ENCODE results near the gene NCAPD3.

The NCAPD3 gene

DNA sequence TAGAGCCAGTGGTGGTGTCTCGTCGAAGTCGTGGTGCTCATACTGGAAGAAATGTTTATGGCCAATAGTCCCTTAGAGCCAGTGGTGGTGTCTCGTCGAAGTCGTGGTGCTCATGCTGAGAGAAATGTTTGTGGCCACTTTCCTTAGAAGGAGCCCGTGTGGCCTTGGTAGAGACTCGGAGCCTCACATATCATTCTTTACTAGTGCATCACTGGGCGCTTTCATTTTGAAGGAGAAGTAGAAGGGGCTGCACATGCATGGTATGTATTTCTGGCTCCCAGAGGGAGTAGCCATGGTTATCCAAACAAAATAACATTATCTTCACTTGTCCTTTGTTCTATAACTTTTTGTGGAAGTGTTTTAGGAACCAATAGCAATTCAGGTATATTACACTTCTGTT lies 85.4 kb downstream of the NCAPD3 start:
- TF ChIP-seq NFIC (IDR thresholded peaks at IDR 0.05) (no peak), CREB1 (IDR thresholded peaks at IDR 0.05; ENCODE audit: low read depth) (no peak), EGR1 (IDR thresholded peaks at IDR 0.05) (no peak), EP300 (IDR thresholded peaks at IDR 0.05; ENCODE audit: borderline replicate concordance) (no peak), ZBTB7A (IDR thresholded peaks at IDR 0.05; ENCODE audit: low read depth) (no peak), CEBPB (IDR thresholded peaks at IDR 0.05) (no peak), FOXM1 (IDR thresholded peaks at IDR 0.05; ENCODE audit: borderline replicate concordance, low read depth) (no peak)
- TF ChIP-seq, protein P1, sequence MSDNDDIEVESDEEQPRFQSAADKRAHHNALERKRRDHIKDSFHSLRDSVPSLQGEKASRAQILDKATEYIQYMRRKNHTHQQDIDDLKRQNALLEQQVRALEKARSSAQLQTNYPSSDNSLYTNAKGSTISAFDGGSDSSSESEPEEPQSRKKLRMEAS (IDR thresholded peaks at IDR 0.05), result no peak
- TF ChIP-seq, protein P2, sequence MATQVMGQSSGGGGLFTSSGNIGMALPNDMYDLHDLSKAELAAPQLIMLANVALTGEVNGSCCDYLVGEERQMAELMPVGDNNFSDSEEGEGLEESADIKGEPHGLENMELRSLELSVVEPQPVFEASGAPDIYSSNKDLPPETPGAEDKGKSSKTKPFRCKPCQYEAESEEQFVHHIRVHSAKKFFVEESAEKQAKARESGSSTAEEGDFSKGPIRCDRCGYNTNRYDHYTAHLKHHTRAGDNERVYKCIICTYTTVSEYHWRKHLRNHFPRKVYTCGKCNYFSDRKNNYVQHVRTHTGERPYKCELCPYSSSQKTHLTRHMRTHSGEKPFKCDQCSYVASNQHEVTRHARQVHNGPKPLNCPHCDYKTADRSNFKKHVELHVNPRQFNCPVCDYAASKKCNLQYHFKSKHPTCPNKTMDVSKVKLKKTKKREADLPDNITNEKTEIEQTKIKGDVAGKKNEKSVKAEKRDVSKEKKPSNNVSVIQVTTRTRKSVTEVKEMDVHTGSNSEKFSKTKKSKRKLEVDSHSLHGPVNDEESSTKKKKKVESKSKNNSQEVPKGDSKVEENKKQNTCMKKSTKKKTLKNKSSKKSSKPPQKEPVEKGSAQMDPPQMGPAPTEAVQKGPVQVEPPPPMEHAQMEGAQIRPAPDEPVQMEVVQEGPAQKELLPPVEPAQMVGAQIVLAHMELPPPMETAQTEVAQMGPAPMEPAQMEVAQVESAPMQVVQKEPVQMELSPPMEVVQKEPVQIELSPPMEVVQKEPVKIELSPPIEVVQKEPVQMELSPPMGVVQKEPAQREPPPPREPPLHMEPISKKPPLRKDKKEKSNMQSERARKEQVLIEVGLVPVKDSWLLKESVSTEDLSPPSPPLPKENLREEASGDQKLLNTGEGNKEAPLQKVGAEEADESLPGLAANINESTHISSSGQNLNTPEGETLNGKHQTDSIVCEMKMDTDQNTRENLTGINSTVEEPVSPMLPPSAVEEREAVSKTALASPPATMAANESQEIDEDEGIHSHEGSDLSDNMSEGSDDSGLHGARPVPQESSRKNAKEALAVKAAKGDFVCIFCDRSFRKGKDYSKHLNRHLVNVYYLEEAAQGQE (IDR thresholded peaks at IDR 0.05; ENCODE audit: low read depth), result no peak

DNA sequence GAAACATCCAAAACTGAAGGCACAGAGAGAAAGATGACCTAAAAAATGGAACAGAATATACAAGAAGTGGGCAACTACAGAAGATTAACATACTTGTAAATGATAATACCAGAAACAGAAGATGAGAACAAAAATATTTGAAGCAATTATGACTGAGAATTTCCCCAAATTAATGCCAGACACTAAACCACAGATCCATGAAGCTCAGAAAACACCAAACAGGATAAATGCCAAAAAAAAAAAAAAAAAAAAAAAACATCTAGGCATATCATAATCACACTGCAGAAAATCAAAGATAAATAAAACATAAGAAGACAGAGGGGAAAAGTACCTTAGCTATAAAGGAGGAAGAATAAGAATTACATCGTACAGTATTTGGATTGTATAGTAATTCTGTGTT lies 89.6 kb downstream of the NCAPD3 start:
- TF ChIP-seq, protein P3, sequence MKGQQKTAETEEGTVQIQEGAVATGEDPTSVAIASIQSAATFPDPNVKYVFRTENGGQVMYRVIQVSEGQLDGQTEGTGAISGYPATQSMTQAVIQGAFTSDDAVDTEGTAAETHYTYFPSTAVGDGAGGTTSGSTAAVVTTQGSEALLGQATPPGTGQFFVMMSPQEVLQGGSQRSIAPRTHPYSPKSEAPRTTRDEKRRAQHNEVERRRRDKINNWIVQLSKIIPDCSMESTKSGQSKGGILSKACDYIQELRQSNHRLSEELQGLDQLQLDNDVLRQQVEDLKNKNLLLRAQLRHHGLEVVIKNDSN (IDR thresholded peaks at IDR 0.05), result no peak
- TF ChIP-seq ZBTB7A (IDR thresholded peaks at IDR 0.05; ENCODE audit: low read depth) (no peak), RAD21 (IDR thresholded peaks at IDR 0.05; ENCODE audit: low read depth) (no peak), CEBPB (IDR thresholded peaks at IDR 0.05) (no peak), TEAD4 (IDR thresholded peaks at IDR 0.05) (no peak), EP300 (IDR thresholded peaks at IDR 0.05; ENCODE audit: borderline replicate concordance) (no peak), CREB1 (IDR thresholded peaks at IDR 0.05; ENCODE audit: low read depth) (no peak), FOXM1 (IDR thresholded peaks at IDR 0.05; ENCODE audit: borderline replicate concordance, low read depth) (no peak), TCF12 (IDR thresholded peaks at IDR 0.05; ENCODE audit: low read depth) (no peak), TAF1 (IDR thresholded peaks at IDR 0.05; ENCODE audit: low read depth) (no peak), YY1 (IDR thresholded peaks at IDR 0.05; ENCODE audit: low read depth) (no peak), EGR1 (IDR thresholded peaks at IDR 0.05) (no peak), NFIC (IDR thresholded peaks at IDR 0.05) (no peak)
- TF ChIP-seq, protein P1 (IDR thresholded peaks at IDR 0.05), result no peak
- TF ChIP-seq, protein P2 (IDR thresholded peaks at IDR 0.05; ENCODE audit: low read depth), result no peak

DNA sequence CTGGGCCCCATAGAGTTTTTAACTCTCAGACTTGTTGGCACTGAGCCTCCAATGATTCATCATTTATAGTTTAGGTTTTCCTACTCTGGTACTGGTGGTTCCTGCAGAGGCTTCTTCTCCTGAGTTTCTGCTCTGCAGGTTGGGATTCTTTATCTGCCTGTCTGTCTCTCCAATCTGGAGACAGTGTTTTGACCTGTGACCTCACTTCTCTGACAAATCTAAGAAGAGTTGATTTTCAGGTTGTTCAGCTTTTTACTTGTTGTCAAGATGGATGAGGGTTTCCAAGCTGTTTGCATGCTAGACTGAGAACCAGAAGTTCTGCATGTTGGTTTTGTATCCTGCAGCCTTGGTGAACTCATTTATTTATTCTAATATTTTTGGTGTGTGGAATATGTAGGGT lies 91.0 kb downstream of the NCAPD3 start:
- TF ChIP-seq, protein P2 (IDR thresholded peaks at IDR 0.05; ENCODE audit: low read depth), result no peak
- no peak for TF ChIP-seq CREB1 (IDR thresholded peaks at IDR 0.05; ENCODE audit: low read depth)
- TF ChIP-seq, protein P3 (IDR thresholded peaks at IDR 0.05), result no peak
- no peak for TF ChIP-seq TCF12 (IDR thresholded peaks at IDR 0.05; ENCODE audit: low read depth)
- no peak for TF ChIP-seq YY1 (IDR thresholded peaks at IDR 0.05; ENCODE audit: low read depth)

DNA sequence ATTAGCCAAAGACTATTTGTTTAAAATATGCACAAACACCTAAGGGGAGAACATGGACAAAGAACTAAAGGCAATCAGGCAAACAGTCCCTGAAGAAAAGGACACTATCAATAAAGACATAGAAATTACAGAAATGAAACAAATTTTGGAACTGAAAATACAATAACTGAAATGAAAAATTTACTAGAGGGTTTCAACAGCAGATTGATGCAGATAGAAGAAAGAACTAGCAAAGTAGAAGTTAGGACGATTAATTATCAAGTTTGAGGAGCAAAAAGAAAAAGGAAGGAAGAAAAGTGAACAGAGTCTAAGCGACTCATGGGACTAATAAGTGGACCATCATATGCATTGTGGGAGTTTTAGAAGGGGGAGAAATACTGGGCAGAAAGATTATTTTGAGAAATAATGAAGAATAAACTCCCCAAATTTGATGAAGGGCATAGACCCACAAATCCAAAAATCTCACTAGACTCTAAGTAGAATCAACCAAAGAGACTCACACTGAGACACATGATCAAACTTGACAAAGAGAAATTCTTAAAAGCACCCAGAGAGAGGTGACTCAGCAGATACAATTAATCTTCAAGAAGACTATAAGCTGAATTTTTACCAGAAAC lies 92.0 kb downstream of the NCAPD3 start:
- TF ChIP-seq YY1 (IDR thresholded peaks at IDR 0.05; ENCODE audit: low read depth), result no peak
- TF ChIP-seq CEBPB (IDR thresholded peaks at IDR 0.05), result no peak
- no peak for TF ChIP-seq RAD21 (IDR thresholded peaks at IDR 0.05; ENCODE audit: low read depth)
- TF ChIP-seq, protein P1 (IDR thresholded peaks at IDR 0.05), result no peak
- TF ChIP-seq, protein P3 (IDR thresholded peaks at IDR 0.05), result no peak
- TF ChIP-seq FOXM1 (IDR thresholded peaks at IDR 0.05; ENCODE audit: borderline replicate concordance, low read depth), result no peak
- no peak for TF ChIP-seq ZBTB7A (IDR thresholded peaks at IDR 0.05; ENCODE audit: low read depth)
- no peak for TF ChIP-seq CREB1 (IDR thresholded peaks at IDR 0.05; ENCODE audit: low read depth)
- no peak for TF ChIP-seq TEAD4 (IDR thresholded peaks at IDR 0.05)
- TF ChIP-seq EGR1 (IDR thresholded peaks at IDR 0.05), result no peak
- no peak for TF ChIP-seq TCF12 (IDR thresholded peaks at IDR 0.05; ENCODE audit: low read depth)
- TF ChIP-seq, protein P2 (IDR thresholded peaks at IDR 0.05; ENCODE audit: low read depth), result no peak
- no peak for TF ChIP-seq NFIC (IDR thresholded peaks at IDR 0.05)
- no peak for TF ChIP-seq EP300 (IDR thresholded peaks at IDR 0.05; ENCODE audit: borderline replicate concordance)

Measured in Ishikawa (cell line).